K562 treated with DMSO at 1 percent for 48 hours (cell line): ENCODE data around the gene POGLUT3. TPM values are rescaled to one million over a fixed set of nuclear protein-coding genes. Genes with fewer than 3 reads are reported as not detected.

ENCODE experiments used
- total RNA-seq: library from RNA; unstranded; fragments of 300-600 nt; gene quantifications from 2 replicates; pipeline ENCODE4 v1.2.3, GENCODE V29; 2022; ENCODE audit warnings: low replicate concordance; ENCODE audit errors: extremely low read depth

Gene POGLUT3
- total RNA-seq = not detected in 2 replicates

DNA sequence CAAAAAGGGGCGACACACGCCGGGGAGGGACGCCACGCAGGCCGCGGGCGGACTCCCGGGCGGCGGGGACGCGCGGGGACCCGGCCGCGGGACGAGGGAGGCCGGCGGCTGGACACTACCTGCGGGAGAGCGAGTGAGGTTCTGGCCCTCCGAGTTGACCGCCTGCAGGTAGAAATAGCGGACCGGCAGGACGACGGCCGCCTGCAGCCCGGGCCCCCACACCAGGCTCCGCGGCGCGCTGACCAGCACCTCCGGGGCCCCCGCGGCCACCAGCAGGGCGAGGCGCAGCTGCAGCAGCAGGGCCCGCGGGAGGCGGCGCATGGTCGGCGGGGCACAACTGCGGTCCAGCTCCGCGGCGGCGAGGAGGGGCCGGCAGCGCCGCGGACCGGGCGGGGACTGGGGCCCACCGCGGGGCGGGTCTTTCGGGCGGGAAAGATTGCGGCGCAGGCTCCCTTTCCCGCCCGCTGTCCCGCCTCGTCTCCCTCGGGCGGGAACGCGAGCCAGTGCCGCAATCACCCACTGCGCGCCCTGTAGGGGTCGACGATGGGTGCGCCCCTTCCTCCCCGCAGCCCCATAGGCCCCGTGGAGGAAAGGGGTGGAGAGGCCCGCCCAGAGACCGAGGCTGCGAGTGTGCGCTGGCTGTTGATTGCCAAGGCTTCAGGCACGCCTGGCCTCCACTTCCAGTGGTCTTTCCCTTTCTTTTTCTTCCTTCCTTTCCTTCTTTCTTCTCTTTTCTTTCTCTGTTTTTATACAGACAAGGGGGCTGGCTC is at the start of gene POGLUT3:
TSS of gene POGLUT3 (minus strand) at position 339 of the 770 bp plus-strand sequence. CDS start at position 321, 18 bp downstream.

DNA sequence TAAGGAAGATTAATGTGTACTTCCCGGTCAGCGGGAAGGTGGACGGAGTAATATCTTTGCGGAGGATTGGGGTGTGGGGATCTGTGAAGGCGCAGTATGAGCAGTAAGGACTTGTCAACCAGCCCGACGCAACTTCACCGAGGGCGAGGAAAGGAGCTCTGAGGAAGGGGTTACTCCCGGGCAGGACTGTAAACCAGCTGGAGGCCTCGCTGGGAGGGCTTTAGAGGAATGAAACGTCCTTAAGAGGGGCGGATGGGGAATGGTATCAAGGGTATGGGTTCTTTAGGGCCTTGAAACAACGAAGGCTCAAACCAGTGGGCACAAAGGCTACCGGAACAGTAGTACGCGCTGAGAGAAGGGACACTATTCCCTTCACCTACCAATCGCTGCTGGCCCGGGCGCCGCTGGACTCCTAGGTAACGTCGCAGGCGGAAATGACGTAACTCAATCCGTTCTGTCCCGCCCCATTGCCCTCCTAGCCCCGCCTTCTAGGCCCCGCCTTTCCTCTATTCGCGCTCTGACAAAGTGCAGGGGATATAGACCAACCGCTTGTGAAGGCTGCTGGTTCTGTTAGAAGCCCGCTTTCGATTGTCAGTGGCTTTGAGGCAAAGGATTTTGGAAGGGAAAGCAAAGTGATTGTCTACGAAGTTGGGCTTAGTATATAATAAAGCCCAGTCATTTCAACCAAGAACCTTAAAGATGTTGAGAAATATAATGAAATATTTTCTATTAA is 30.9 kb downstream of the POGLUT3 start, which contains the start of gene C11orf65:
TSS of gene C11orf65 (minus strand) at position 439 of the 733 bp plus-strand sequence. CDS start 5,970 bp downstream, outside the sequence.

Other genes with a start within 250 kb of the POGLUT3 start
- not detected in 2 replicates for gene C11orf65, start 30.9 kb downstream of the POGLUT3 start, total RNA-seq
- not detected in 2 replicates for gene EXPH5, start 95.4 kb upstream of the POGLUT3 start, total RNA-seq
- not detected in 2 replicates for gene DDX10, start 166.7 kb upstream of the POGLUT3 start, total RNA-seq